GM12891 (cell line): ENCODE data around the gene GPR135.

Source experiments
- POLR2A ChIP-seq: IDR thresholded peaks from 2 replicates; pipeline ENCODE4 v1.6.1; 2011; ENCODE audit warnings: low read depth, low read length, control low read depth
- POLR2AphosphoS5 ChIP-seq: IDR thresholded peaks from 2 replicates; pipeline ENCODE4 v1.6.1; 2011; ENCODE audit warnings: low read depth, low read length, control low read depth

DNA sequence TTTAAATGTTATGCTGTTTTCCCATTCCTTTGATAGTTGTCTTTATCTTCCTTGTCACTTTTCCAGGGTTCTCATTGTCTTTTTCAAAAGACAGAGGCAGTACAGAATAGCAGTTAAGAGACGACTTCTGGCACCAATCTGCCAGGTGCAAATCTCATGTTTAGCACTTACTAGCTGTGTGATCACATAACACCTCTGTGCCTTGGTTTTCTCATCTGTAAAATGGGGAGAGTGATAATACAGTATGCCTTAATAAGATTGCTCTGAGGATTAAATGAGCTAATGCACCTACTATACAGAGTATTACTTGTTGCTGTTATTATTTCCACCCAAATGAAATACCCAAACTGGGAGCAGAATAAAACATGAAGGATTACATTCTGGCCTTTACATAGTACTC lies 4.8 kb downstream of the GPR135 start:
- TF ChIP-seq POLR2AphosphoS5, result no peak
- no peak for TF ChIP-seq POLR2A
